Measurements from ENCODE around the gene RDH5. TPM values are rescaled to one million over a fixed set of nuclear protein-coding genes. Genes with fewer than 3 reads are reported as not detected.

Gene RDH5
- polyA plus RNA-seq, 1 donor from 2014 or later = 3.4 TPM

DNA sequence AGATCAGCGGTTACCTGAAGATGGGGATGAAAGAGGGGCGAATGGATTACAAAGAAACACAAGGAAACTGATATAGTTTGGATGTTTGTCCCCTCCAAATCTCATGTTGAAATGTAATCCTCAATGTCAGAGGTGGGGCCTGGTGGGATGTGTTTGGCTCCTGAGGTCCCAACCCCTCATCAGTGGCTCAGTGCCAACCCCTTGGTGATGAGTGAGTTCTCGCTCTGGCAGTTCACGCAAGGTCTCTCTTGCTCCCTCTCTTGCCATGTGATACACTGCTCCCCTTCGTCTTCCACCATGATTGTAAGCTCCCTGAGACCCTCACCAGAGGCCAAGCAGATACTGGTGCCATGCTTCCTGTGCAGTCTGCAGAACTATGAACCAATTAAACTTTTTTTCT is 40.5 kb upstream of the RDH5 start:
- Histone ChIP-seq H3K79me2 (replicated peaks; ENCODE audit: insufficient read depth, low read length) (no peaks in the 10 kb centered on the region), H3K4me3 (ENCODE audit: low read length) (no peak overlapping the region), H3K36me3 (ENCODE audit: insufficient read depth, low read length) (no peaks in the 10 kb centered on the region), H3K27ac (ENCODE audit: low read length) (no peak overlapping the region), H3F3A (ENCODE audit: insufficient read depth, low read length, poor library complexity, severe bottlenecking) (no peaks in the 10 kb centered on the region), H3K9ac (ENCODE audit: low read length) (no peak overlapping the region), H2AFZ (ENCODE audit: low read depth, low read length) (no peak overlapping the region), H4K20me1 (ENCODE audit: insufficient read depth) (no peaks in the 10 kb centered on the region), H3K9me2 (ENCODE audit: insufficient read depth, low read length) (no peaks in the 10 kb centered on the region), H3K9me3 (ENCODE audit: low read length) (no peaks in the 10 kb centered on the region), H3K27me3 (ENCODE audit: insufficient read depth, low read depth, low read length) (no peaks in the 10 kb centered on the region), H3K4me2 (ENCODE audit: low read length) (no peak overlapping the region)
- no peak for TF ChIP-seq POLR2AphosphoS5 (IDR thresholded peaks at IDR 0.05)
- TF ChIP-seq EZH2 (IDR thresholded peaks at IDR 0.05; ENCODE audit: borderline replicate concordance, insufficient read depth, low read length, poor library complexity, severe bottlenecking) = no peak
- TF ChIP-seq TAF1 (IDR thresholded peaks at IDR 0.05; ENCODE audit: low read depth) = no peak
- no peak for TF ChIP-seq MXI1 (conservative IDR thresholded peaks at IDR 0.05; ENCODE audit: poor library complexity, severe bottlenecking)
- no peak for TF ChIP-seq SMC3 (conservative IDR thresholded peaks at IDR 0.05; ENCODE audit: poor library complexity)
- TF ChIP-seq RAD21 (conservative IDR thresholded peaks at IDR 0.05) = no peak
- TF ChIP-seq EP300 (conservative IDR thresholded peaks at IDR 0.05; ENCODE audit: poor library complexity, severe bottlenecking) = no peak
- TF ChIP-seq, protein P1, sequence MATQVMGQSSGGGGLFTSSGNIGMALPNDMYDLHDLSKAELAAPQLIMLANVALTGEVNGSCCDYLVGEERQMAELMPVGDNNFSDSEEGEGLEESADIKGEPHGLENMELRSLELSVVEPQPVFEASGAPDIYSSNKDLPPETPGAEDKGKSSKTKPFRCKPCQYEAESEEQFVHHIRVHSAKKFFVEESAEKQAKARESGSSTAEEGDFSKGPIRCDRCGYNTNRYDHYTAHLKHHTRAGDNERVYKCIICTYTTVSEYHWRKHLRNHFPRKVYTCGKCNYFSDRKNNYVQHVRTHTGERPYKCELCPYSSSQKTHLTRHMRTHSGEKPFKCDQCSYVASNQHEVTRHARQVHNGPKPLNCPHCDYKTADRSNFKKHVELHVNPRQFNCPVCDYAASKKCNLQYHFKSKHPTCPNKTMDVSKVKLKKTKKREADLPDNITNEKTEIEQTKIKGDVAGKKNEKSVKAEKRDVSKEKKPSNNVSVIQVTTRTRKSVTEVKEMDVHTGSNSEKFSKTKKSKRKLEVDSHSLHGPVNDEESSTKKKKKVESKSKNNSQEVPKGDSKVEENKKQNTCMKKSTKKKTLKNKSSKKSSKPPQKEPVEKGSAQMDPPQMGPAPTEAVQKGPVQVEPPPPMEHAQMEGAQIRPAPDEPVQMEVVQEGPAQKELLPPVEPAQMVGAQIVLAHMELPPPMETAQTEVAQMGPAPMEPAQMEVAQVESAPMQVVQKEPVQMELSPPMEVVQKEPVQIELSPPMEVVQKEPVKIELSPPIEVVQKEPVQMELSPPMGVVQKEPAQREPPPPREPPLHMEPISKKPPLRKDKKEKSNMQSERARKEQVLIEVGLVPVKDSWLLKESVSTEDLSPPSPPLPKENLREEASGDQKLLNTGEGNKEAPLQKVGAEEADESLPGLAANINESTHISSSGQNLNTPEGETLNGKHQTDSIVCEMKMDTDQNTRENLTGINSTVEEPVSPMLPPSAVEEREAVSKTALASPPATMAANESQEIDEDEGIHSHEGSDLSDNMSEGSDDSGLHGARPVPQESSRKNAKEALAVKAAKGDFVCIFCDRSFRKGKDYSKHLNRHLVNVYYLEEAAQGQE (IDR thresholded peaks at IDR 0.05; ENCODE audit: borderline replicate concordance) = no peak
- TF ChIP-seq, protein P2, sequence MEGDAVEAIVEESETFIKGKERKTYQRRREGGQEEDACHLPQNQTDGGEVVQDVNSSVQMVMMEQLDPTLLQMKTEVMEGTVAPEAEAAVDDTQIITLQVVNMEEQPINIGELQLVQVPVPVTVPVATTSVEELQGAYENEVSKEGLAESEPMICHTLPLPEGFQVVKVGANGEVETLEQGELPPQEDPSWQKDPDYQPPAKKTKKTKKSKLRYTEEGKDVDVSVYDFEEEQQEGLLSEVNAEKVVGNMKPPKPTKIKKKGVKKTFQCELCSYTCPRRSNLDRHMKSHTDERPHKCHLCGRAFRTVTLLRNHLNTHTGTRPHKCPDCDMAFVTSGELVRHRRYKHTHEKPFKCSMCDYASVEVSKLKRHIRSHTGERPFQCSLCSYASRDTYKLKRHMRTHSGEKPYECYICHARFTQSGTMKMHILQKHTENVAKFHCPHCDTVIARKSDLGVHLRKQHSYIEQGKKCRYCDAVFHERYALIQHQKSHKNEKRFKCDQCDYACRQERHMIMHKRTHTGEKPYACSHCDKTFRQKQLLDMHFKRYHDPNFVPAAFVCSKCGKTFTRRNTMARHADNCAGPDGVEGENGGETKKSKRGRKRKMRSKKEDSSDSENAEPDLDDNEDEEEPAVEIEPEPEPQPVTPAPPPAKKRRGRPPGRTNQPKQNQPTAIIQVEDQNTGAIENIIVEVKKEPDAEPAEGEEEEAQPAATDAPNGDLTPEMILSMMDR (IDR thresholded peaks at IDR 0.05; ENCODE audit: poor library complexity, severe bottlenecking) = no peak

DNA sequence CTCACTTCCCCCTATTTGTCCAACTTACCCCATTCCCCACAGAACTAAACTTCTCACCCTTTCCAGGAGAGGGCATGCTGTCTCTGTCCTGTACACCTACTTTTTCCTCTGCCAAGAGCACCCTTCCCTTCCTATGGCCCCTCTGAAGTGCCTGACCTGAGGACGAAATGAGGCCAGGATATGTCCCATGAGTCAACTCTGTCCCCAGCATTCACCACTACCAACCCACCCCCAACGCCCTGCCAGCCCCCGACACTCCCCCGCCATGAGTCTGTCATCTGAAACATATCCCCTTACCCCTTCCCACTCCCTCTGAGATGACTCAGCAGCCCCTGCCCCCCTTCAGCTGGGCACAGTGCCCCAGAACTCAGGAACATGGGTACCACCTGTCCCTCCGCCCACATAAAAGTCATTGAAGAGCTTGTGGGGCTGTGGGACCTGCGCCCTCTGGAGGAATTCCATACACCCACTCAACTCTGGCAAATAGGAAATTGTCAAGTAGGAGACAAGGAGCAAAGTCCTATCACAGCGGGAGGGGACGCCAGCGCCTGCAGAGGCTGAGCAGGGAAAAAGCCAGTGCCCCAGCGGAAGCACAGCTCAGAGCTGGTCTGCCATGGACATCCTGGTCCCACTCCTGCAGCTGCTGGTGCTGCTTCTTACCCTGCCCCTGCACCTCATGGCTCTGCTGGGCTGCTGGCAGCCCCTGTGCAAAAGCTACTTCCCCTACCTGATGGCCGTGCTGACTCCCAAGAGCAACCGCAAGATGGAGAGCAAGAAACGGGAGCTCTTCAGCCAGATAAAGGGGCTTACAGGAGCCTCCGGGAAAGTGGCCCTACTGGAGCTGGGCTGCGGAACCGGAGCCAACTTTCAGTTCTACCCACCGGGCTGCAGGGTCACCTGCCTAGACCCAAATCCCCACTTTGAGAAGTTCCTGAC is 38.8 kb upstream of the RDH5 start:
- no peak overlapping the region for H3K4me2 ChIP-seq (ENCODE audit: low read length)
- H3K79me2 ChIP-seq (replicated peaks; ENCODE audit: insufficient read depth, low read length) = no peaks in the 10 kb centered on the region
- H3K9me2 ChIP-seq (ENCODE audit: insufficient read depth, low read length) = no peaks in the 10 kb centered on the region
- H3K36me3 ChIP-seq (ENCODE audit: insufficient read depth, low read length) = no peaks in the 10 kb centered on the region
- no peak overlapping the region for H2AFZ ChIP-seq (ENCODE audit: low read depth, low read length)
- no peaks in the 10 kb centered on the region for H3F3A ChIP-seq (ENCODE audit: insufficient read depth, low read length, poor library complexity, severe bottlenecking)
- H3K9me3 ChIP-seq (ENCODE audit: low read length) = no peaks in the 10 kb centered on the region
- H3K27me3 ChIP-seq (ENCODE audit: insufficient read depth, low read depth, low read length) = no peaks in the 10 kb centered on the region
- H3K27ac ChIP-seq (ENCODE audit: low read length) = no peak overlapping the region
- no peak overlapping the region for H3K4me3 ChIP-seq (ENCODE audit: low read length)
- TF ChIP-seq MXI1 (conservative IDR thresholded peaks at IDR 0.05; ENCODE audit: poor library complexity, severe bottlenecking) (no peak), SMC3 (conservative IDR thresholded peaks at IDR 0.05; ENCODE audit: poor library complexity) (no peak), EP300 (conservative IDR thresholded peaks at IDR 0.05; ENCODE audit: poor library complexity, severe bottlenecking) (no peak), EZH2 (IDR thresholded peaks at IDR 0.05; ENCODE audit: borderline replicate concordance, insufficient read depth, low read length, poor library complexity, severe bottlenecking) (no peak), RAD21 (conservative IDR thresholded peaks at IDR 0.05) (no peak), TAF1 (IDR thresholded peaks at IDR 0.05; ENCODE audit: low read depth) (no peak), POLR2AphosphoS5 (IDR thresholded peaks at IDR 0.05) (no peak)
- TF ChIP-seq, protein P1 (IDR thresholded peaks at IDR 0.05; ENCODE audit: borderline replicate concordance) = no peak
- TF ChIP-seq, protein P2 (IDR thresholded peaks at IDR 0.05; ENCODE audit: poor library complexity, severe bottlenecking) = no peak
- H3K9ac ChIP-seq (ENCODE audit: low read length) = no peak overlapping the region
- H4K20me1 ChIP-seq (ENCODE audit: insufficient read depth) = no peaks in the 10 kb centered on the region

Data from neural cell (in vitro differentiated cells).